MM.1S (cell line): ENCODE measurements around the gene CRISP2.

Experiments
- DNase-seq: peaks from one replicate; pipeline ENCODE4 v3.0.0-alpha.2; 2015
- H2AFZ ChIP-seq: fragments of 300-600 bp; sonication (generic); 2 replicates; pipeline ENCODE4 v1.6.0; 2016; ENCODE audit warnings: antibody characterized with exemption, low read length
- H3F3A ChIP-seq: fragments of 300-600 bp; sonication (generic); 2 replicates; pipeline ENCODE4 v1.6.1; 2016; ENCODE audit warnings: mild to moderate bottlenecking, antibody characterized with exemption, low read length, moderate library complexity, mixed read lengths; ENCODE audit not compliant: insufficient read depth
- H3K27ac ChIP-seq: fragments of 300-600 bp; sonication (generic); 2 replicates; pipeline ENCODE4 v1.5.1; 2016; ENCODE audit warnings: mild to moderate bottlenecking, low read length
- H3K27me3 ChIP-seq: fragments of 300-600 bp; sonication (generic); replicated peaks from 2 replicates; pipeline ENCODE4 v1.6.0; 2016; ENCODE audit warnings: low read length; ENCODE audit not compliant: insufficient read depth
- H3K36me3 ChIP-seq: fragments of 300-600 bp; sonication (generic); replicated peaks from 2 replicates; pipeline ENCODE4 v1.6.1; 2016; ENCODE audit warnings: mild to moderate bottlenecking, low read length, mixed read lengths; ENCODE audit not compliant: insufficient read depth
- H3K4me1 ChIP-seq: fragments of 300-600 bp; sonication (generic); 2 replicates; pipeline ENCODE4 v1.6.1; 2016; ENCODE audit warnings: low read length, mixed read lengths
- H3K4me2 ChIP-seq: fragments of 300-600 bp; sonication (generic); 2 replicates; pipeline ENCODE4 v1.6.0; 2016; ENCODE audit warnings: low read depth, low read length
- H3K4me3 ChIP-seq: fragments of 300-600 bp; sonication (generic); 2 replicates; pipeline ENCODE4 v1.5.1; 2016; ENCODE audit warnings: low read length, mixed read lengths
- H3K79me2 ChIP-seq: fragments of 300-600 bp; sonication (generic); 2 replicates; pipeline ENCODE4 v1.6.1; 2016; ENCODE audit warnings: mixed run types, low read length, mixed read lengths
- H3K9ac ChIP-seq: fragments of 300-600 bp; sonication (generic); 2 replicates; pipeline ENCODE4 v1.6.1; 2016; ENCODE audit warnings: low read length, mixed read lengths
- H3K9me2 ChIP-seq: fragments of 300-600 bp; sonication (generic); replicated peaks from 2 replicates; pipeline ENCODE4 v1.6.1; 2016; ENCODE audit warnings: mild to moderate bottlenecking, low read length, mixed read lengths; ENCODE audit not compliant: insufficient read depth
- H3K9me3 ChIP-seq: fragments of 300-600 bp; sonication (generic); replicated peaks from 2 replicates; pipeline ENCODE4 v1.6.1; 2016; ENCODE audit warnings: mild to moderate bottlenecking, low read length, mixed read lengths; ENCODE audit not compliant: insufficient read depth
- H4K20me1 ChIP-seq: fragments of 300-600 bp; sonication (generic); 2 replicates; pipeline ENCODE4 v1.6.1; 2016; ENCODE audit warnings: mild to moderate bottlenecking, low read length, moderate library complexity, mixed read lengths; ENCODE audit not compliant: insufficient read depth
- EZH2 ChIP-seq: fragments of 300-600 bp; sonication (generic); optimal IDR thresholded peaks from 2 replicates; pipeline ENCODE3; 2017; ENCODE audit warnings: low read depth, mild to moderate bottlenecking, antibody characterized with exemption, low read length, mixed read lengths
- EZH2phosphoT487 ChIP-seq: fragments of 300-600 bp; sonication (generic); IDR thresholded peaks from 2 replicates; pipeline ENCODE4 v1.6.1; 2018; ENCODE audit warnings: antibody characterized with exemption, low read length
- TF ChIP-seq, protein P1 (sequence below): fragments of 300-600 bp; sonication (generic); IDR thresholded peaks from 2 replicates; pipeline ENCODE4 v1.5.1; 2016; ENCODE audit warnings: antibody characterized with exemption, low read length, mixed read lengths

Gene CRISP2

DNA sequence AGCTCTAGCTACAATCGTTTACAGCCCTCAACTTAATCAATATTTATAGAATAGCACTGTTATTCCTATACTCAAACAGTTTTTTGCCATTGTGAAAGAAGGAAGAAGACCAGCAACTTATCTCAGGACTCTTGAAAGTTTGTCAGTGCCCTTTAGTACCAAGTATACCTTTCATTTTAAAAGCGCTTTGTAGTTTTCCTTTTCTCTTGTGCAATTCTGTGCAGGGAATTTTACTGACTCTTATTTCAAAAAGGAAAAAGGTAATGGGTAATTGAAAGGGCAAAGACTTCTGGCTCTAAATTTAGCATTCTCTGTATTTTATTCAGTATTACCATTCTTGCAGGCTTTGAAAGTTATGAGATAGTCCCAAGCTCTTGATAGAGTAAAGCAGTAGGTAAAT is 59.9 kb downstream of the CRISP2 start:
- no peaks in the 10 kb centered on the region for H3K9me3 ChIP-seq
- H3K36me3 ChIP-seq: no peaks in the 10 kb centered on the region
- no peak overlapping the region for H3K27ac ChIP-seq
- H2AFZ ChIP-seq: 0 out of 2 replicates have a peak overlapping the region, but pooled peaks have one; percentile 20
- no peak overlapping the region for H3K9ac ChIP-seq
- H3K27me3 ChIP-seq: no peaks in the 10 kb centered on the region
- no peak for DNase-seq
- TF ChIP-seq EZH2: no peak
- TF ChIP-seq, protein P1, sequence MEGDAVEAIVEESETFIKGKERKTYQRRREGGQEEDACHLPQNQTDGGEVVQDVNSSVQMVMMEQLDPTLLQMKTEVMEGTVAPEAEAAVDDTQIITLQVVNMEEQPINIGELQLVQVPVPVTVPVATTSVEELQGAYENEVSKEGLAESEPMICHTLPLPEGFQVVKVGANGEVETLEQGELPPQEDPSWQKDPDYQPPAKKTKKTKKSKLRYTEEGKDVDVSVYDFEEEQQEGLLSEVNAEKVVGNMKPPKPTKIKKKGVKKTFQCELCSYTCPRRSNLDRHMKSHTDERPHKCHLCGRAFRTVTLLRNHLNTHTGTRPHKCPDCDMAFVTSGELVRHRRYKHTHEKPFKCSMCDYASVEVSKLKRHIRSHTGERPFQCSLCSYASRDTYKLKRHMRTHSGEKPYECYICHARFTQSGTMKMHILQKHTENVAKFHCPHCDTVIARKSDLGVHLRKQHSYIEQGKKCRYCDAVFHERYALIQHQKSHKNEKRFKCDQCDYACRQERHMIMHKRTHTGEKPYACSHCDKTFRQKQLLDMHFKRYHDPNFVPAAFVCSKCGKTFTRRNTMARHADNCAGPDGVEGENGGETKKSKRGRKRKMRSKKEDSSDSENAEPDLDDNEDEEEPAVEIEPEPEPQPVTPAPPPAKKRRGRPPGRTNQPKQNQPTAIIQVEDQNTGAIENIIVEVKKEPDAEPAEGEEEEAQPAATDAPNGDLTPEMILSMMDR: no peak
- no peak for TF ChIP-seq EZH2phosphoT487
- no peaks in the 10 kb centered on the region for H3F3A ChIP-seq
- no peaks in the 10 kb centered on the region for H3K9me2 ChIP-seq
- no peaks in the 10 kb centered on the region for H4K20me1 ChIP-seq
- H3K4me2 ChIP-seq: 0 out of 2 replicates have a peak overlapping the region, but pooled peaks have one; percentile 19
- H3K4me1 ChIP-seq: no peaks in the 10 kb centered on the region
- no peak overlapping the region for H3K4me3 ChIP-seq
- no peaks in the 10 kb centered on the region for H3K79me2 ChIP-seq

DNA sequence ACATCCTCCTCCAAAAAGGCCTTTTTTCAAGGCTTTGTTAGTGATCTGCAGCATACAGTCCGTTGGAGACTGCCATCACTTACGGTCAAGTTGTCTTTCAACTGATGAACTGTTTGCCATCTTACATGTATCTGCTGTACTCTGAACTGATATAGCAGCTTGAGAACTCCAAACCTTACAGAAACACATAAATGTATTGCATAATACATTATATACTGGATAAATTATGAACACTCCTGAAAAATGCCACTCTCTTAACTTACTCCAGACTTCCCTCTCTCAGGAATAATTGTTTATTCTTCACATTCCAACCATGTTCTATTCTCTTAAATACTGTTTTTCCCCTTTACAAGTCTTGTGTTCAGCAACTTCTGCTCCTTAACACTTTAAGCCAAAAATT is 62.1 kb downstream of the CRISP2 start:
- no peak for DNase-seq
- H3K79me2 ChIP-seq: no peaks in the 10 kb centered on the region
- no peaks in the 10 kb centered on the region for H3F3A ChIP-seq
- no peaks in the 10 kb centered on the region for H3K36me3 ChIP-seq
- no peak overlapping the region for H3K4me3 ChIP-seq
- no peaks in the 10 kb centered on the region for H3K9me2 ChIP-seq
- H4K20me1 ChIP-seq: no peaks in the 10 kb centered on the region
- H3K4me2 ChIP-seq: no peak overlapping the region
- no peak for TF ChIP-seq EZH2
- no peak for TF ChIP-seq EZH2phosphoT487
- TF ChIP-seq, protein P1: no peak
- H3K9me3 ChIP-seq: no peaks in the 10 kb centered on the region
- no peak overlapping the region for H3K9ac ChIP-seq
- H2AFZ ChIP-seq: no peak overlapping the region
- no peaks in the 10 kb centered on the region for H3K27me3 ChIP-seq
- H3K27ac ChIP-seq: no peak overlapping the region
- H3K4me1 ChIP-seq: no peaks in the 10 kb centered on the region

DNA sequence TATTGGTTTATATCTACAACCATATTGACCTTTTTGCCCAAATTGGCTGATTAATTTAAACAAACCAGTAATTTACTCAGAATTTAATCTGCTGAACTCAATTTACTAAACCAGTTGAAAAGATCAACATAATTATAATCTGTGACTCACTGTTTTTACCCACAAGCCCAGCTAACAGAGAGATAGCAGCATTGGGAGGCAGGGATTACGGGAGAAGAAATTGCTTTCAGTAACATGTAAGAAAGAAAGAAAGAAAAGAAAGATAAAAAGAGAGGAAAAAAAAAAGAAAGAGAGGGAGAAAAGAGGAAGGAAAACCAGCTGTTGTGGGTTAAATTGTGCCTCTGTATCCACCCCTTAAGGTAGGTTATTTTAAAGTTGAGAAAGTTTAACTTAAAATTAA is 63.4 kb downstream of the CRISP2 start:
- no peaks in the 10 kb centered on the region for H3K79me2 ChIP-seq
- no peak overlapping the region for H2AFZ ChIP-seq
- no peak overlapping the region for H3K9ac ChIP-seq
- no peaks in the 10 kb centered on the region for H3K9me2 ChIP-seq
- no peaks in the 10 kb centered on the region for H3K9me3 ChIP-seq
- H3K4me1 ChIP-seq: no peaks in the 10 kb centered on the region
- no peak for DNase-seq
- no peaks in the 10 kb centered on the region for H4K20me1 ChIP-seq
- no peak overlapping the region for H3K4me3 ChIP-seq
- H3F3A ChIP-seq: no peaks in the 10 kb centered on the region
- TF ChIP-seq, protein P1: no peak
- TF ChIP-seq EZH2phosphoT487 (no peak), EZH2 (no peak)
- no peak overlapping the region for H3K4me2 ChIP-seq
- no peak overlapping the region for H3K27ac ChIP-seq
- no peaks in the 10 kb centered on the region for H3K27me3 ChIP-seq
- no peaks in the 10 kb centered on the region for H3K36me3 ChIP-seq
